ENCODE results near the gene BDKRB2.

Gene BDKRB2

DNA sequence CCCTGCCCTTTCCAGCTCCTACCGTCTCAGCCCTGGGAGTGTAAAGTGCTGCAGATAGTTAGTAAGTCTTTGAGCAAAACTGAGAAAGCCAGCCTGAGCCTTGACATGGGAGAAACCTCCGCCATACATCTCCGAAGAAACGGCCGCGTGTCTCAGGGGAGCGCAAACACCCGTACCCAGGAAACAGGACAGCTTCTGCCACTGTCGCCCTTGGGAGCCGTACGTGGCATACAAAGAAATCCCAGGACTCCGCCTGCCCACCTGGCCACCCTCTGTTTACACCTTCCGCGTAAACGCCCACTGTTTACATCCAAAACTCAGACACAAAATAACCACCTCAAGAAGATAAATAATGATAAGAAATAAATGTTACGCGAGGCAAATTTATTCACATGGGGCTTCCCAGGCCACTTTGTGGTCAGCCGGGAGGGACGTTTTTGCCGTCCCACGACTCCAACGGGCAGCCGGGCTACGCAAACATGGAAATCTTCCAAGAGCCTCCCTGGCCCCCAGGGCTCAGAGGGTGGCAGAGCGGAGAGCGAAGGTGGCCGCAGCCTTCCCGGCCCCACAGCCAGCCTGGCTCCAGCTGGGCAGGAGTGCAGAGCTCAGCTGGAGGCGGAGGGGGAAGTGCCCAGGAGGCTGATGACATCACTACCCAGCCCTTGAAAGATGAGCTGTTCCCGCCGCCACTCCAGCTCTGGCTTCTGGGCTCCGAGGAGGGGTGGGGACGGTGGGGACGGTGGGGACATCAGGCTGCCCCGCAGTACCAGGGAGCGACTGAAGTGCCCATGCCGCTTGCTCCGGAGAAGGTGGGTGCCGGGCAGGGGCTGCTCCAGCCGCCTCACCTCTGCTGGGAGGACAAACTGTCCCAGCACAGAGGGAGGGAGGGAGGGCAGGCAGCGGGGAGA is at the start of gene BDKRB2:
Gene BDKRB2, plus strand, starts transcription at position 689 of the 908 bp plus-strand sequence. CDS start 32,269 bp downstream, outside the sequence.
- DNase-seq (ENCODE audit: extremely low spot score, insufficient read length, low read depth) (no peak), FAIRE-seq (no peak)

DNA sequence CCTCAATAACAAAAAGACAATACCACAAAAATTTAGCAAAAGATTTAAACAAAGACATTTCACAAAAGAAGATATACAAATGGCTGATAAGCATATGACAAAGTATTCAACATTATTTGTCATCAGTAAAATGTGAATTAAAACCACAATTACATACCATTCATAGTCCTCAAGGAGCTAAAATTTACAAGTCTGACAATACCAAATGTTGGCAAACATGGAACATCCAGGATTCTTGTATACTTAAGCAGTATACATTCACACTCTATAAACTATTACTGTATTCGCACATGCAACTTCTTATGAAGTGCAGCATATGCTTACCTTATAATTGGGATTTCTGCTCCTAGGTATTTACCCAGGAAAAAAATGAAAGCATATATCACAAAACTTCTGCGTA is 49.7 kb upstream of the BDKRB2 start:
- DNase-seq (ENCODE audit: extremely low spot score, insufficient read length, low read depth) (no peak), FAIRE-seq (no peak)

DNA sequence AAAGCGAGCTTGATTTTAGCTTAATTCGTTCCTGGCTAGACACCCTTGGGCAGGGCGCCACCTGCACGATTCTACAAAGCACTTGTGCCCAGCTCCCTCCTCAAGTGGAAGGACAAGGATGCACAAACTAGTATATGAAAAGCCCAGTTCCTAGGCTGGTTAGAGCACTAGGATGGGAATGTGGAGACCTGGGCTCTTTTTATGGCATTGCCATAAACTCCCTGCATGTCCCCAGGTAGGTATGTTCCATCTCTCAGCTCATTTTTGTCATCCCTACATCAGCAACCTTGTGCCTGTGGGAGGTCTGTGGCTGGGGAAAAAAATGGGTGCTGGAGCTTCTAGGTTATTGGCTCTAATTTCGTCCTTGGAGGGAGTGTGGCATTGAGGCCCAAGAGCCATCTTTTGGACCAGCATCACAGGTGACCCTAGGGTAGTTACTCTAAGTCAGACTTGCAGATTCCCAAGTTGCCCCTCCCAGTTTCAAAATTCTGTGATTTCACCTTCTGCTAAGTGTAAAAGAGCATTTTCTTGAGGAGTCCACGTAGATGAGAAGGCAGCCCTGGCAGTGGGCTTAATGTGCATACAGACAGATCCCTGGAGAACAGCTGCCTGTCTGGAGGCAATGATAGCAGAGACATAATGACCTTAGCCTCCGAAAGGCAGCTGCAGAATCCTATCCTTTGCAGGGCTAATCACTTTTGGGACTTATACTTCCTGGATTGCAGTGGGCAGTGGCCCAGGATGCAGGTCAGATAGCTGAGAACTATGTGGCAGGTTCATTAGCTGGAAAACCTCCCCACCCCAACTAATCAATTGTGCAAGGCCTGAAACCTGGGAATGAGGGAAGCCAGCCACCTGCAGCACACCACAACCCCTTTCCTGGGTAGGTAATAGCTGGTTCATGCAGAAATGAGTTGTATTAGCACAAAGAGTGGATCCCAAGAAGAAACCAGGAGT is 47.6 kb upstream of the BDKRB2 start:
- FAIRE-seq (no peak), DNase-seq (ENCODE audit: extremely low spot score, insufficient read length, low read depth) (no peak)

GRCh38 chr14:96158735-96159134 is 45.9 kb upstream of the BDKRB2 start:
- DNase-seq (ENCODE audit: extremely low spot score, insufficient read length, low read depth): no peak
- no peak for FAIRE-seq

DNA sequence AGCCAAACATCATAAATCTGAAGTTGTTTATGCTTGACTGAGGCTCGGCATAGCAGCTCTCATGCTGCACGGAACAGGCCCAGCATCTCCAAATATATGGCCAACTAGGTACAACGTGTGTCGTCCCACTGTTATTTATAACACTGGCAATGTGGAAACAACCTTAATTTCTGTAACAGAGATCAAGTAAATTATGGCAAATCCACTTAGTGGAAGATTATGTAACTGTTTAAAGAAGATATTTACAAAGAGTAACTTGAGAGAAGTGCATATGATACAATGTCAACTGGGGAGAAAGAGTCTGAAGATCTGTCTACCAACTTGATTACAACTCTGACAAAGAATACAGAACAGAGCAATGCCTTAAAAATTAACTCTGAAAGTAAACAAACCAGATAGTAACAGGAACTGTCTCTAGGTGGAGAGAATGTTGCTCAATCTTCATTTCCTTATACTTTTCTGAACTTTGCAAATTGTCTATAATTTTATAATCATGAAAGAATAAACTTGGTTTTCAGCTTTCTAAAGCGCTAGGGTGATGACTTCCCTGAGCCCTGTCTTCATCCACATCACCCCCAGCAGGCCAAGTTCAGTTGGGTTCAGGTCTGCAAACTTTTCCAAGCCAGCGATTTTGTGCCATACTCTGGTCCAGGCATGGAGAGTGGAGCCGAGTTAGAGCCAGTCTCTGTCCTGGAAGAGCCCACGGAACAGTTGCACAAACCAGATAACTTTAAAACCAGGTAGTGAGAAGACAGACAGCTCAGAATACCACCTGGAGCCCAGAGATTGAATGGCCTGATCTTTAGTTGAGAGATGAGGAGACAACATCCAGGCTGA is 44.3 kb upstream of the BDKRB2 start:
- no peak for FAIRE-seq
- DNase-seq (ENCODE audit: extremely low spot score, insufficient read length, low read depth): no peak

DNA sequence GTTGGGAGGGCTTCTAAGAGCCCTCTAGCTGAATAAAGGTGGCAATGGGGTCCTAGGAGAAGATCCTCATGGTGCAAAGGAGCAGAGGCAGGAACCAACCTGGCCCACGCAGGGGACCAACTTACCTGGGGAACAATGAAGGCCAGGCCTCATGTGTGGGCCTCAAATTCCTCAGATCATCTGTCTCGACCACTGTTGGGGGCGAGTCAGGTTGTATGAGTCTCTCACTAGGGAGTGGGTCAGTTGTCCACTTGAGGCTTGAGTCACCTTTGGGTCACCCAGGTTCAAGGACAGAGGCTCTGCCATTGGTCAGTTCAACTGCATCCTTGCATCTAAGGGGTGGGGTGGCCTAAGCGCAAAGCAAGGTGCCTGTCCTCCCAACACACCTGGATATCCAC is 43.7 kb upstream of the BDKRB2 start:
- FAIRE-seq (no peak), DNase-seq (ENCODE audit: extremely low spot score, insufficient read length, low read depth) (no peak)

- no peak for FAIRE-seq
- no peak for DNase-seq (ENCODE audit: extremely low spot score, insufficient read length, low read depth)
Observed at GRCh38 chr14:96161636-96162035, 43.0 kb upstream of the BDKRB2 start.

DNA sequence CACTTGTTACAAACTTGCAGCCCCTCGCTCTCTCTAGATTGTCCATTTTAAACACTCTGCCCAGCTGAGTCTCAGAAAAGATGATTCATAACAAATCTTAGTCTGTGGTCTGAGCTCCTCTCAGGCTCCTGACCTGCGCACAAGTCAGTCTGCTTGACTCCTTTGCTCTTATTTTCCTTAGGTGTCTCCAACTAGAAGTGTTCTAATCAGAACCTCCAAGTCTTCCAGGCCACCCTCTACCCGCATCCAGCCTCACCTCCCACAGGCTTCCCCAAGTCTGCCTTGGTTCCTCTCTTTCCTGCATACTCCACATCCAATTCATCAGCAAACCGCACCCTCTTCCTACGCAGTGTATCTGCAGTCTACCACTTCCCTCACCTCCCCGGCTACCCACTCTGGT is 42.4 kb upstream of the BDKRB2 start:
- DNase-seq (ENCODE audit: extremely low spot score, insufficient read length, low read depth) (no peak), FAIRE-seq (no peak)

GRCh38 chr14:96162741-96163140 is 41.9 kb upstream of the BDKRB2 start:
- FAIRE-seq (no peak), DNase-seq (ENCODE audit: extremely low spot score, insufficient read length, low read depth) (no peak)

DNA sequence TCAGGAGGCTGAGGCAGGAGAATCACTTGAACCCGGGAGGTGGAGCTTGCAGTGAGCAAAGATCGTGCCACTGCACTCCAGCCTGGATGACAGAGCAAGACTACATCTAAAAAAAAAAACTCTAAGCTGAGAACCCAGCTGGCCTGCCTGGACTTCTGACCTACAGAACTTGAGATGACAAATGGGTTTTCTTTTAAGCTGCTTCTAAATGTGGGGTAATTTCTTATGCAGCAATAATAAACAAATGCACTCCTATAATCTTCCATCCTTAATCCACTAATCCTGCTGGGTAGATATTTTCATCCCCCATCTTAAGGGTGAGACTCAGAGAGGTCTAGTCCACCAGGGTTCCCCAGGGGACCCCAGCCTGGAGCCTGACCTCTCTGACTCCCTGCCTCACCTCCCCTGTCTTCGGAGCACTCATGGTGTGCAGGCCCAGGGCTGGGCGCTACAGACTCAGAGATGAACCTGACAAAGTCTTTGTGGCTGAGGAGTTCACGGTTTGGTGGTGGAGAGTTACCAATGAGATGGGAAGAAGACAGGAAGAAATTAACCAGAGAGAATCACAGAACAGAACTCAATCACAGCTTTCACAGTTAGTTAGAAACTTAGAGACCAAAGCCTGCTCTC is 39.7 kb upstream of the BDKRB2 start:
- no peak for DNase-seq (ENCODE audit: extremely low spot score, insufficient read length, low read depth)
- FAIRE-seq: no peak

- DNase-seq (ENCODE audit: extremely low spot score, insufficient read length, low read depth) (no peak), FAIRE-seq (no peak)
Observed at GRCh38 chr14:96165493-96166436, 38.9 kb upstream of the BDKRB2 start.

DNA sequence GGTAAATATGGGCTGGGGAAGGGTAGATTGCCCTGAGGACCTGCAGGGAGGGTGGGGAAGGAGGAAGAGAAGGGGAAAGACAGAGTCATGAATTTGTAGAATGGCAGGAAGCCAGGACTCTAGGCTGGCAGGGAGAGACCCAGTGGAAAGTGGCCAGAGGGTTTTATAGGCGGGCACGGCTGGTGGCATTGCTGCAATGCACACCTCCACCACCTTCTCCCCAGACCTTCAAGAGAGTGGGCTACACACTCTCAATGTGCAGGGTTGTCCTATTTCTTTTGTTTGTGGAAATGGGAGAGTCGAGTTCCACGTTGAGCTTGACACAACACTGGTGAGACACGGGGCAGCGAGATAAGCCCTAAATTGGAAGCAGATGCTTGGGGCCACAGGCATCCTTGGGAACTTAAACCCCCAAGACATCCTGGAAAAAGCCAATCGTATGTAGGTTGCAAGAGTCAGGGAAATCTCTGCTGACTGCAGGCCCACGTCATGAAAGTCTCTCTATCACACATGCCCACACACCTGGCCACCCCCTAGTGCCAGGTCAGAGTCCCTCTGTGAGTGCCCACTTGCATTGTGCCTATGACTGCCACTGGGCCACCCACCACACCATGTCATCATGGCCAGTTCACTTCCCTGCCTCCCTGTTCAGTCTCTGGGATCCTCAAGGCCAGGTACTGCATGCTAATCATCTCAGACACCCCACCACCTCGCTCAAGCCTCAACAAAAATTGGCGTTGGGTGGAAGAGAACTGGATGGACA is 38.0 kb upstream of the BDKRB2 start:
- FAIRE-seq (no peak), DNase-seq (ENCODE audit: extremely low spot score, insufficient read length, low read depth) (no peak)

DNA sequence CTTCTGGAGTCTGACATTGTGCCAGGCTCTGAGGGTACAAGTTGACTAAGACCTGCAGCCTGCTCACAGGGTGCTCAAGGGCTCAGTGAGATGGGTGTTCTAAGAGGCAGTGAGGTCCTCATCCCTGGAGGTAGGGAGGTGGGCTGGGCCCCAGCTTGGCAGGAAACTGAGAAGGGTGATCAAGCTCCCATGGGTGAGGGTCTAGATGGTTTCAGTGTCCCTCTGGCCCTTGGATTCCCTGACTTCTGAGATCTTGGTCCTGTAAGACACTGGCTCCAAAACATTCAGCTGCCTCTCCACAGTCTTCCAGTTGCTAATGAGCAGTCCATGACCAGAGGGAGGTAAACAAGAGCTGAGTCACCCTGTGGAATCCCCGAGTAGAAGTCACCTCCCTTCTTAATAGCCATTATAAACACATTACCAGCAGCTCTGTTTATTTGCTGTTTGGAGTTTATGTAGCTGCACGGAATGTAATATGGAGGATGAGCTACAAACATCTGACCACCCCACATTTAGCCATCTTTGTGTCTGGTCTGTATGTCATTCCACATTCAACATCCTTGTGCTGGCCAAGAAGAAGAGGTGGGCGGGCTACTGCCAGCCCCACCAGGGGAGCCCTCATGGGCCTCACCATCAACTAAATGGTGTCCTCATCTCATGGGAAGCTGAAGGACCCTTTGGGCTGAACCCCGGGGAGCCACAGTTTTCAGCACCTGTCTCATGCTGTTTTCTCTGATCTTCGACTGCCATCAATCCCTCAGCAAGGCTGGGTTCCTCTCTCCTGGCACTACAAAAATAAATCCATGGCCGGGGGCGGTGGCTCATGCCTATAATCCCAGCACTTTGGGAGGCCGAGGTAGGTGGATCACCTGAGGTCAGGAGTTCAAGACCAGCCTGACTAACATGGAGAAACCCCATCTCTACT is 37.2 kb upstream of the BDKRB2 start:
- FAIRE-seq (no peak), DNase-seq (ENCODE audit: extremely low spot score, insufficient read length, low read depth) (no peak)

GRCh38 chr14:96168581-96168980 is 36.1 kb upstream of the BDKRB2 start:
- FAIRE-seq: no peak

GRCh38 chr14:96170961-96171592 is 33.6 kb upstream of the BDKRB2 start:
- no peak for FAIRE-seq
- no peak for DNase-seq (ENCODE audit: extremely low spot score, insufficient read length, low read depth)

More at GRCh38 chr14:96168581-96168980, 36.1 kb upstream of the BDKRB2 start:
- no peak for DNase-seq (ENCODE audit: extremely low spot score, insufficient read length, low read depth)

Data from GM18507 (cell line).